HG02678 (cell line): ENCODE measurements around the gene GFOD1.
A peak's percentile ranks its signal among the peaks of the same experiment; 100 is the strongest.
"Not testable (repeated sequence)": the region's sequence is repeated elsewhere in the genome, so short reads cannot be mapped to it uniquely, and the experiment has no call there.

Experiments used
- ATAC-seq: cut with Tn5 transposase; IDR thresholded peaks from one replicate; pipeline ENCODE4 v1.9.1; 2021; ENCODE audit warnings: mild to moderate bottlenecking, moderate library complexity; ENCODE audit not compliant: unreplicated experiment

GFOD1 gene

DNA sequence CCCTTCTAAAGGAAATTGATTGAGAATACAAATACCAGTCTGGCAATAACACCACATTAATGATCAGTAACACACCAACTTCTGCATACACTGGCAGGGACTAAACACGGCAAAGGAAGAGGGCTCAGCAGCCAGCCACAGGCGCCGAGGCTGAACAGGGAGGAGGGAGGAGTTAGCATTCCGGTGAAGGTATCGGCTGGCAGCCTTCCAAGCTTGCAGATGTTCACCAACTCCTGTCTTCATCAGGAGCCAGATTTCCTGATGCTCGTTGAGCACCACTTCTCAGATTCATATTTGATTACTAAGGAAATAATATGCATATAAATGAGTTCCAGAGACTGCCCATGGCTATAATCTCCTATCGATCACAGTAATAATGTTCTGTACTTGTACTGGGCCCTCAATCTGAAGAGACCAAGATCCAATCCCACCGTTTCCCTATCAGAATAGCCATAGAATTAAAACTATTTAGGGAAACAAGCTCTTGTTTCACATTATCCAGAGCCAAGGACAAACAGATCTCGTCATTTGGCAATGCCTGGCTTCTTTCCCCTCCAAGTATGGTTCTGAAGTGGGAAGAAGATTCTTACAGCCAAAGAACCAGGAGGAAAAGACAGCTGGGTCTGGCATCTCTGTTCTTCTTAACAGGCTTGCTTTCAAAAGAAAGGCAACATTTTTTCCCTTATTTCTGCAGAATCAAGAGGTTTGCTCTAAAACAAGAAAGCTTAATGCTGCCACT lies 42.2 kb downstream of the GFOD1 start:
- peak; percentile 61 for ATAC-seq

DNA sequence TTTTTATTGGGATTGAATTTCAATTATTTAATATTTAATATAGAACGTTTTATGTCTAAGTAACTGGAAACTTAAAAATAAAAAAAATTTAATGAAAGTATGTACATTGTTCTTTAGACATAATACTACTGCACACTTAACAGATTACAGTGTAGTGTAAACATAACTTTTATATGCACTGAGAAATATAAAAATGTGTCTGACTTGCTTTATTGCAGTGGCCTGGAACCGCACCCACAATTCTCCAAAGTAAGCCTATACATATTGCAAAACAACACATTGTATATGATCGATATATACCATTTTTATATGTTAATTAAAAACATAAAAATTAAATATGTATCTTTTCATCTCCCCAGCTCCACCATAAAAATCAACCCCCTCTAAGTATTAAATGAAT lies 42.8 kb downstream of the GFOD1 start:
- no peak for ATAC-seq

DNA sequence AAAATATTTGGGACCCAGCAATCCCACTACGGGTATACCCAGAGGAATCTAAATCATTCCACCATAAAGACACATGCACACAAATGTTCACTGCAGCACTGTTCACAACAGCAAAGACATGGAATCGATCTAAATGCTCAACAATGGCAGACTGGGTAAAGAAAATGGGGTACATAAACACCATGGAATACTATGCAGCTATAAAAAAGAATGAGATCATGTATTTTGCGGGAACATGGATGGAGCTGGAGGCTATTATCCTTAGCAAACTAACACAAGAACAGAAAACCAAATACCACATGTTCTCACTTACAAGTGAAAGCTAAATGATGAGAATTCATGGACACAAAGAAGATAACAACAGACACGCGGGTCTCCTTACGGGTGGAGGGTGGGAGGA lies 43.4 kb downstream of the GFOD1 start:
- ATAC-seq, result not testable (repeated sequence)

DNA sequence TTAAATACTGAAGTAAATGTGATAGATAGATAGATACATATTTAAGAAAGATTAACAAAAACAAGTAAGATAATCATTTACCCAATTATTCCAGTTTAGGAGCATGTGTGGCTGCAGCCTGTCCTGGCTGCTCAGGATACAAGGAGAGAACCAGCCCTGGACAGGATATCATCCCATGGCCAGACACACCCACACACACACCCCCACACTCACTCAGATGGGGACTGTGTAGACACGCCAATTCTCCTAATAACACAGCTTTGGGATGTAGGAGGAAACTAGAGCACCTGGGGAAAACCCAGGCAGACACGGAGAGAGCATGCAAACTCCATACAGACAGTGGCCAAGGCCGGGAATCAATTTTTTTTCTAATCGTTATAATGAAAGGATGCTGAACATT lies 45.6 kb downstream of the GFOD1 start:
- ATAC-seq, result no peak

DNA sequence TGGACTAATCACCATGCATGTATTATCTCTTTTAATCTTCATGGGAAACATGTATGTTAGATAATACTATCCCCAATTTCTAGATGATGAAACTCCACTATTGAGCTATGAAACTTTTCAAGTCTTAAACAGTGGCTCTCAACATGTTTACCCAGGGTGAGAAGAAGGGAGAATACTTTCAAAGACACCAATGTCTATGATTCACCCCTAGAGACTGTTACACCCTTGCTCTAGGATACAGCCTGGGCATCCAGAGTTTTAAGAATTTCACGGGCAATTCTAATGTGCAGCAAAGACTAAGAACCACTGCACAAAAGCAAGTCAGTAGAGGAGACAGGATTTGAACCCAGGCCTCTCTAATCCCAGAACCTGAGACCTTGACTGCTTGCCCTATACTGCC lies 47.8 kb downstream of the GFOD1 start:
- ATAC-seq, result no peak

- ATAC-seq, result no peak
Observed at GRCh38 chr6:13438126-13438525, 49.3 kb downstream of the GFOD1 start.

DNA sequence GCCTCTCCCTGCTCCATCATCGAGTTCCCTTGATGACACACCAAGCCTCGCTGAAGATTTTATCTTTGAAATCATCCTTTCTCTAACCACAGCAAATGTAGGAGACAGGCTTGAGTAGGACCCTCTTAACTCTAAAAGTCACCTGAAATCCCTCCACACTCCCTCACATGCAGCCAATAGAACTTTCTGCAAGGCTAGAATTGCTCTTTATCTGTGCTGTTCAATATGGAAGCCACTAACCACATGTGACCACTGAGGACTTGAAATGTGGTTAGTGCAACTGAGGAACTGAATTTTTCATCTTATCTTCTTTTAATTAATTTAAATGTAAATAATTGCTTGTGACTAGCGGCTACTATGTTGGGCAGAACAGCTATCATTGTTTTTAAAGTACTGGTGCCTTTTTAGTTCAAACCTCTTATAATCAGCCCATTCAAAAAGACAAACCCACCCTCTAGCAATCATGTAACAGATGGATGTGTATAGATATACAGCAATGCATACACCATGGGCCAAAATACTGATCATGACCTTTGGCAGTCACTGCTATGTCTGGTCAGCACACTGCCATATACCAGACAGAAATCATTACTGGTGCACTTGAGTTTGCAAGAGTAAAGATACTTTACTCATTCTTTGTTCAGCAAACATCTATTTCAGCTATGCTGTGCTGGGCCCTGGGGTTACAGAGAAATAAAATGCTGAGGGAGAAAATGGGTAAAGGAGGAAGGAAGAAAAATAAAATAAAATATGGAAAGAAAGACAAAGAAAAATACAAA lies 50.0 kb downstream of the GFOD1 start:
- no peak for ATAC-seq

DNA sequence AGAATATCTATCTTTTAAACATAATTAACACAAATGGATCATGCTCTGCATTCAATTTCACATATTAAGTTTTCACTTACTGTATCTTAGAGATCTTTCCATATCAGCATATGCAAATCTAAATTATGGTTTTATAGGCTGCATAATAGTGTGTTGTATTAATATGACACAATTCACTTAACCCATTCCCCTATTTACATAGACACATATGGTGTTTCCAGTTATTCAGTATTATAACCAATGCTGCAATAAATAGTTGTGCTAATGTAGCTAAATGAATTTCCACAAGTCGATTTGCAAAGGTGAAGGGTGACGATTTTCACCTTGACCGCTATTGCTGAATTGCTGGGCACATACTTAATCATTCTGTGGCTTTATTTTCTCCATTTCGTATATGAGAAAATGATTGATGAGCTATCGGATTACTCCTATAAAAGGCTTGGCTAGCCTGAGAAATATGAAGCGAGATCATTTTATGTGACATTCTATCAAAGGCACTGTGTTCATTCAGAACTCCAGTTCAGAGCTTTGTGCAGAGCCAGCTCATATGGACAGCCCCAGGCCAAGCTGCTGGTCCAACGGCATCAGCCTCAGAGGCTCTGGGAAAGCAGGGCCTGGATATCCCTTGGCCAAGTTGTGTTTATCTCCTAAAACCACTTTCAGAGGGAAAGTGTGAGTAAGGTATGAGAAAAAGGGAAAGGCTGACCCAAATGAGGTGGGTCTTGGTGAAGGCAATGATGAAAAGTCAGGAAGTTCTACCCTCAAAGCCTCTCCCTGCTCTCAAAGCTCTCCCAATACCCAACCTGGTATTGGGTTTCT lies 50.8 kb downstream of the GFOD1 start:
- no peak for ATAC-seq

GRCh38 chr6:13435477-13436246 lies 51.7 kb downstream of the GFOD1 start:
- no peak for ATAC-seq

DNA sequence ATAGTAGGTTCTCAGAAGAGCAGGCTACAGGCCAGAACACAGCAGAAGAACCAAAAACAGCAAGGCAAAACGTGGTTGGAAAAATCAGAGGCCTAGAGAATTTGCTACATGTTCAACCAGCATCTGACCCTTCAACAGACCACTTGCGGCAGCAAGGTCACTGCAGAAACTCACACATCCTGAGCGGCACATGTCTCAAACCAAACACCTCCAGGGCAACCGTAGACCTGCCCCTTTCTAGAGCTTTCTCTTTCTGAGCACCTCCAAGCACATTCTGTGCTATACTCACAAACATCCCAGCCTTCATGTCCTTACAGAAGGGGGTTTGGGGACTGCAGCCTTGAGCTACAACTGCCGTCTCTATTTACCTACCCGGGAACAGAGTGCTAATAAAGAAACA lies 52.6 kb downstream of the GFOD1 start:
- peak; percentile 37 for ATAC-seq

DNA sequence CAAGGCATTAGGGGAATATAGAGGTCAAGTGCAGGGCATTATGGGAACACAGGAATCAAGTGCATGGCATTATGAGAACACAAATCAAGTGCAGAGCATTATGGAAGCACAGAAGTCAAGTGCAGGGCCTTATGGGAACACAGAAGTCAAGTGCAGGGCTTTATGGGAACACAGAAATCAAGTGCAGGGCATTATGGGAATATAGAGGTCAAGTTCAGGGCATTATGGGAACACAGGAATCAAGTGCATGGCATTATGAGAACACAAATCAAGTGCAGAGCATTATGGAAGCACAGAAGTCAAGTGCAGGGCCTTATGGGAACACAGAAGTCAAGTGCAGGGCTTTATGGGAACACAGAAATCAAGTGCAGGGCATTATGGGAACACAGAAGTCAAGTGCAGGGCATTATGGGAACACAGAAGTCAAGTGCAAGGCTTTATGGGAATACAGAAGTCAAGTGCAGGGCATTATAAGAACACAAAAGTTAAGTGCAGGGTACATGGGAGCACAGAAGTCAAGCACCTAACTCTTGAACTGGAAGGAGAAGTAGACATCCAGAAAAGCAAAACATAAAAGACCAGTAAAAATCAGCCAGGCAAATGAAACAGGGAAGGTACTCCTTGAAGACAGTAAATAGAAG lies 53.1 kb downstream of the GFOD1 start:
- ATAC-seq, result not testable (repeated sequence)

GRCh38 chr6:13433709-13434121 lies 53.7 kb downstream of the GFOD1 start:
- ATAC-seq, result no peak

DNA sequence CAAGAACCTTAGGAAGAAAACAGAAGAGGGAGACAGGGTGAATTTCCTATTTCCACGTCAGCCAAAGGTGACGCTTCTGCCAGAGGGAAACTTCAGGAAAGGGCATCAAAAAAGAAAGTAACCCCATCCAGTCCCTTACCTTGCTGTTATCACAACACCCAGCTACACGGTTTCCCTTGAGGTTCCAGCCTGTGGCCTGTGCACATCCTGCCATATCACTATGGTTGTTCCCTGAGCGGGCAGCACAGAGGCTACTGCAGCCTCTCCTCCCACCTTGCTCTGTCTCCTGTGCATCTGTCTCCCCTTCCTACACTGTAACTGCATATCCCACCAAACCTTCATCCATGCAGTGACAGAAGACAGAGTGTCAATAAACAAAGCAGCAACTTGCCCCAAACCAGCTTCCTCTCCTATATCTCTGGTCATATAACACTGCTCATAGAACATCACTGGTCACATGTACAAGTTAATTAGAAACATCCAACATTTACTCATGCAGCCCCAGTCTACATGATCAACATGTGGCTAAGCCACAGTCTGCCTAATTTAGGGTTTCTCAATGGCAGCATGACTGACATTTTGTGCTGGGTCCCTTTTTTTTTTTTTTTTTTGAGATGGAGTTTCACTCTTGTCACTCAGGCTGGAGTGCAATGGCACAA lies 54.7 kb downstream of the GFOD1 start:
- ATAC-seq, result no peak

DNA sequence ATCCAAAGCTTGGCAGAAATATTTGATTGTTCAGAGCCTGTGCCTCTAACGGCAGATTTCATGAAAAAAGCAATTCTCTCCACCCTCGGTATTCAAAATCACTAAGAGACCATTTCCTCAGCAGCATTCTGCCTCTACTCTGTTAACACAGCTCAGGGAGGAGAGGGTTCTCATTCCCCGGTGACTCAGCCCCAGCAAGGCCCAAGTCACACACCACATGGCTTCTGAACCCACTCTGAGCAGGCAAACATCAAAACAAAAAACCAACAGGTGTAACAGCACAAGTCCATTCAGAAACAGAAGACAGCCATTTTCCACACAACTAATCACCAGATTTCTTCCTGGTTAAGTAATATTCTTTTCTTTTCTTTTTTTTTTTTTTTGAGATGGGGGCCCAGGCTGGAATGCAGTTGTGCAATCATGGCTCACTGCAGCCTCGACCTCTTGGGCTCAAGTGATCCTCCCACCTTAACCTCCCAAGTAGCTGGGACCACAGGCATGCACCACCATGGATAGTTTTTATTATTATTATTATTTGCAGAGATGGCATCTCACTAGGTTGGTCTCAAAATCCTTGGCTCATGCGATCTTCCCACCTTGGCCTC lies 55.4 kb downstream of the GFOD1 start:
- no peak for ATAC-seq

- peak; percentile 19 for ATAC-seq
Observed at GRCh38 chr6:13431059-13431656, 56.2 kb downstream of the GFOD1 start.

- no peak for ATAC-seq
Observed at GRCh38 chr6:13429406-13429753, 58.0 kb downstream of the GFOD1 start.

- ATAC-seq, result peak; percentile 24
Observed at GRCh38 chr6:13428583-13429405, 58.6 kb downstream of the GFOD1 start.
